COLO668 (cell line): ENCODE results near the gene PDHX.
"Not testable (repeated sequence)": the region's sequence is repeated elsewhere in the genome, so short reads cannot be mapped to it uniquely, and the experiment has no call there.

Experiments used
- DNase-seq: peaks from one replicate; lab custom pipeline; 2025; ENCODE audit not compliant: unreplicated experiment; lab: John Stamatoyannopoulos, UW

Gene PDHX

GRCh38 chr11:34916015-34916842, at the start of gene PDHX, which contains the start of gene APIP:
TSS of gene PDHX (plus strand) at chr11:34916618. CDS start at chr11:34916656, 38 bp downstream.
TSS of gene APIP (minus strand) at chr11:34916379. CDS start at chr11:34916284, 95 bp downstream.
- DNase-seq, result peak; percentile 99

GRCh38 chr11:34869425-34869824, 47.0 kb upstream of the PDHX start:
- no peak for DNase-seq

GRCh38 chr11:34870548-34871196, 45.7 kb upstream of the PDHX start:
- DNase-seq, result no peak

- no peak for DNase-seq
Observed at GRCh38 chr11:34874202-34874601, 42.2 kb upstream of the PDHX start.

- no peak for DNase-seq
Observed at GRCh38 chr11:34877375-34877975, 38.9 kb upstream of the PDHX start.

- no peak for DNase-seq
Observed at GRCh38 chr11:34881900-34882299, 34.5 kb upstream of the PDHX start.

- DNase-seq, result no peak
Observed at GRCh38 chr11:34886609-34887008, 29.8 kb upstream of the PDHX start.

GRCh38 chr11:34887260-34887659, 29.2 kb upstream of the PDHX start:
- DNase-seq, result no peak

- no peak for DNase-seq
Observed at GRCh38 chr11:34890089-34890488, 26.3 kb upstream of the PDHX start.

GRCh38 chr11:34890812-34891211, 25.6 kb upstream of the PDHX start:
- DNase-seq, result no peak

- DNase-seq, result no peak
Observed at GRCh38 chr11:34891611-34892010, 24.8 kb upstream of the PDHX start.

- no peak for DNase-seq
Observed at GRCh38 chr11:34893416-34893815, 23.0 kb upstream of the PDHX start.

GRCh38 chr11:34896191-34896590, 20.2 kb upstream of the PDHX start:
- DNase-seq, result not testable (repeated sequence)

GRCh38 chr11:34897171-34897870, 19.1 kb upstream of the PDHX start:
- DNase-seq, result no peak

- DNase-seq, result no peak
Observed at GRCh38 chr11:34898474-34898873, 17.9 kb upstream of the PDHX start.

- peak; percentile 5 for DNase-seq
Observed at GRCh38 chr11:34899633-34900016, 16.8 kb upstream of the PDHX start.

- peak; percentile 18 for DNase-seq
Observed at GRCh38 chr11:34904421-34904955, 11.9 kb upstream of the PDHX start.

- DNase-seq, result no peak
Observed at GRCh38 chr11:34905666-34906065, 10.8 kb upstream of the PDHX start.

GRCh38 chr11:34907934-34908593, 8.4 kb upstream of the PDHX start:
- no peak for DNase-seq

GRCh38 chr11:34909415-34909814, 7.0 kb upstream of the PDHX start:
- DNase-seq, result no peak

GRCh38 chr11:34909955-34910354, 6.5 kb upstream of the PDHX start:
- no peak for DNase-seq
